ENCODE measurements around the gene STC2. TPM values are rescaled to one million over a fixed set of nuclear protein-coding genes. Genes with fewer than 3 reads are reported as not detected.

STC2 gene
- total and polyA plus RNA-seq, 2 of the 4 experiments (the other 2 are of a cell fraction): 87.5 to 270 TPM

- Histone ChIP-seq H3K4me3 (ENCODE audit: insufficient read depth, low read depth, low read length) (no peak overlapping the region), H2BK5ac (ENCODE audit: low read depth, low read length, poor library complexity, severe bottlenecking) (no peak overlapping the region), H2BK120ac (ENCODE audit: low read depth, low read length) (no peak overlapping the region), H3K18ac (ENCODE audit: low read depth, low read length) (no peak overlapping the region), H4K5ac (ENCODE audit: low read depth, low read length) (no peak overlapping the region), H2AFZ (replicated peaks; ENCODE audit: low read length, poor library complexity) (no peak overlapping the region), H3K79me1 (ENCODE audit: low read depth in 1 of 2, low read length in 2 of 2) (no peaks in the 10 kb centered on the region), H3K27me3 (ENCODE audit: control insufficient read depth, insufficient read depth, low read length) (no peaks in the 10 kb centered on the region), H2AK5ac (ENCODE audit: low read depth, low read length) (no peak overlapping the region; the same call in 1 of the 2 replicates), H3K9me1 (ENCODE audit: insufficient read depth, low read length) (no peaks in the 10 kb centered on the region; the same call in 1 of the 2 replicates), H3K36me3 (ENCODE audit: control insufficient read depth, insufficient read depth, low read length) (no peaks in the 10 kb centered on the region), H4K8ac (ENCODE audit: low read depth in 2 of 2, low read length in 2 of 2) (0 out of 4 replicates have a peak overlapping the region, but pooled peaks of 1 of the 2 experiments have one; percentile 1), H4K20me1 (ENCODE audit: insufficient read depth, low read length) (no peaks in the 10 kb centered on the region), H2BK15ac (ENCODE audit: low read depth, low read length) (no peak overlapping the region), H3K14ac (replicated peaks; ENCODE audit: low read depth, low read length) (no peak overlapping the region), H3K9me3 (ENCODE audit: control insufficient read depth, insufficient read depth, low read length) (no peaks in the 10 kb centered on the region), H3K56ac (ENCODE audit: extremely low read depth, insufficient read depth, low read length) (no peak overlapping the region), H2BK20ac (ENCODE audit: low read depth, low read length) (no peak overlapping the region), H3K4me1 (ENCODE audit: control insufficient read depth, insufficient read depth, low read length) (peaks cover 15% of the 10 kb centered on the region), H2AK9ac (replicated peaks; ENCODE audit: low read depth, low read length, poor library complexity) (no peak overlapping the region), H4K91ac (ENCODE audit: insufficient read depth, low read depth, low read length) (no peak overlapping the region), H3K27ac (ENCODE audit: insufficient read depth, low read length) (no peak overlapping the region), H3K23ac (ENCODE audit: low read depth, low read length) (no peak overlapping the region), H3K4me2 (ENCODE audit: low read depth, low read length) (no peak overlapping the region), H3K9ac (ENCODE audit: low read depth, low read length) (no peak overlapping the region), H3K4ac (ENCODE audit: low read depth, low read length) (no peak overlapping the region)
- dilution Hi-C loops (cut with HindIII; ENCODE audit: low sequenced_read_pairs, unreplicated experiment) (no loop called here), intact Hi-C loops (cut with micrococcal nuclease) (no loop called here), in situ Hi-C loops (cut with MboI; ENCODE audit: low sequenced_read_pairs) (loop anchor here (10.0 to 25.0 kb wide), 3 partner anchors 592 to 1015 kb away; no protein-coding TSS in a partner anchor)
- POLR2A ChIA-PET (ENCODE audit: unreplicated experiment): no interaction called here
- ATAC-seq (ENCODE audit: low read depth) (no peak), DNase-seq (no peak)
- CTCF ChIA-PET: interaction anchor here (0.6 to 0.7 kb wide), 2 partner anchors 9 to 628 kb away, joined by 3 to 4 read pairs; no protein-coding TSS in a partner anchor
- no TSS peak for BruUV-seq (replicated peaks)
- 97% methylated on average over 22 of the region's 25 CpGs; no CpG with 5 or more reads in 1 of the 2 experiments for WGBS, 2 experiments (ENCODE audit: extremely low coverage in 2 of 2, insufficient read length in 1 of 2)
- TF ChIP-seq RFX5 (IDR thresholded peaks at IDR 0.05; ENCODE audit: low read depth, low read length) (no peak), BHLHE40 (IDR thresholded peaks at IDR 0.05; ENCODE audit: low read depth, low read length) (no peak), MAZ (IDR thresholded peaks at IDR 0.05; ENCODE audit: borderline replicate concordance, low read depth, low read length) (no peak), RCOR1 (IDR thresholded peaks at IDR 0.05; ENCODE audit: insufficient replicate concordance, low read length) (no peak), MXI1 (IDR thresholded peaks at IDR 0.05; ENCODE audit: borderline replicate concordance, low read depth, low read length) (no peak), MAFK (IDR thresholded peaks at IDR 0.05; ENCODE audit: low read depth, low read length) (no peak), POLR2A (IDR thresholded peaks at IDR 0.05; ENCODE audit: low read depth, low read length) (no peak), CTCF (conservative IDR thresholded peaks at IDR 0.05; ENCODE audit: low read depth, low read length) (no peak), USF2 (IDR thresholded peaks at IDR 0.05; ENCODE audit: low read depth, low read length) (no peak), FOS (IDR thresholded peaks at IDR 0.05; ENCODE audit: low read depth, low read length) (no peak), RAD21 (IDR thresholded peaks at IDR 0.05; ENCODE audit: low read length) (no peak), NFE2L2 (IDR thresholded peaks at IDR 0.05; ENCODE audit: low read depth, low read length) (no peak), CEBPB (IDR thresholded peaks at IDR 0.05; ENCODE audit: low read depth, low read length) (no peak), CHD1 (IDR thresholded peaks at IDR 0.05; ENCODE audit: low read depth, low read length) (no peak)
Observed at GRCh38 chr5:173296737-173297676, 31.2 kb downstream of the STC2 start.

Data from IMR-90 (cell line).